ENCODE results near the gene AZU1. TPM values are rescaled to one million over a fixed set of nuclear protein-coding genes. Genes with fewer than 3 reads are reported as not detected.

Gene AZU1
- total RNA-seq, 1 experiment from 2014 or later = not detected

DNA sequence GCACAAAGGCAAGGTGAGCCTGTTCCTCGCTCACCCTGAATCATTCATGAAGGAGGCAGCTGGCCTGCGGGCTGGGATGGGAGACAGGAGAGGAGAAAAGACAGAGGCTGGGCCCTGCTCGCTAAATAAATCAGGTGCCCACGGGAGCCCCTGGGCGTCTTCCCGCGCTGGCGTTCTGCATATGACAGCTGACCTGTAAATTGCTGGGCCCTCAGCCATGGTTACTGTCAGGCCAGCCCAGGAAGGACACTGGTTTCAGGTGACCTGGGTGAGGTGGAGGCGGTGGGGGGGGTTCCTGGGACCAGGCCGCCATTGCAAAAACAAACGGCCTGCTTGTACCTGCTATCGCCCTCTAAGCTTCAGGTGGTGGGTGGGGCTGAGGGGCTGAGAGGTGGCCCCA, 33.8 kb upstream of the AZU1 start:
- ChIA-PET CTCF (no interaction called here), POLR2A (no interaction called here), RAD21 (ENCODE audit: low non-redundant PET in 1 of 2, low total read pairs in 2 of 2, uncharacterized antibody in 2 of 2, unreplicated experiment in 2 of 2) (no interaction called here)
- no peaks in the 10 kb centered on the region for H3K27me3 ChIP-seq (ENCODE audit: insufficient read depth, low read length)
- H3K9ac ChIP-seq (ENCODE audit: low read length) = no peak overlapping the region
- DNase-seq (ENCODE audit: low read depth, low spot score) = no peak
- no peaks in the 10 kb centered on the region for H3K9me3 ChIP-seq (ENCODE audit: control insufficient read depth in 1 of 2, insufficient read depth in 1 of 2, low read depth in 1 of 2, low read length in 2 of 2)
- H2AFZ ChIP-seq (ENCODE audit: low read depth, low read length, poor library complexity, severe bottlenecking) = no peak overlapping the region
- intact Hi-C loops (cut with micrococcal nuclease) = loop anchor here (10.0 kb wide), 1 partner anchor 451 kb away; the partner anchor contains the start of genes ATP5F1D and MIDN
- peaks cover 0 to 6% of the 10 kb centered on the region in 2 experiments; a peak in 1 of 4 replicates for H3K36me3 ChIP-seq (ENCODE audit: control insufficient read depth in 1 of 2, insufficient read depth in 2 of 2, low read length in 2 of 2)
- ATAC-seq = no peak
- H3K4me2 ChIP-seq (ENCODE audit: low read length) = no peak overlapping the region
- peaks cover 10% of the 10 kb centered on the region for H3K79me2 ChIP-seq (ENCODE audit: insufficient read depth, low read length)
- H3K4me1 ChIP-seq (ENCODE audit: control insufficient read depth in 1 of 2, insufficient read depth in 2 of 2, low read length in 2 of 2) = peaks cover 0 to 8% of the 10 kb centered on the region in 2 experiments; a peak in 1 of 4 replicates
- no peak overlapping the region for H3K27ac ChIP-seq (ENCODE audit: low read depth, low read length)
- H4K20me1 ChIP-seq (ENCODE audit: insufficient read depth) = peaks cover 2% of the 10 kb centered on the region; the same call in 1 of the 2 replicates
- no peaks in the 10 kb centered on the region for H3K9me2 ChIP-seq (ENCODE audit: insufficient read depth)
- no peak overlapping the region for H3K4me3 ChIP-seq (replicated peaks in 1 of 2; ENCODE audit: low read depth in 1 of 2, low read length in 2 of 2)
- TF ChIP-seq SIN3A (IDR thresholded peaks at IDR 0.05; ENCODE audit: low read depth) = no peak
- TF ChIP-seq ELF1 (IDR thresholded peaks at IDR 0.05; ENCODE audit: borderline replicate concordance, low read depth) = no peak
- TF ChIP-seq SP1 (IDR thresholded peaks at IDR 0.05; ENCODE audit: low read depth) = no peak
- TF ChIP-seq, protein P1, sequence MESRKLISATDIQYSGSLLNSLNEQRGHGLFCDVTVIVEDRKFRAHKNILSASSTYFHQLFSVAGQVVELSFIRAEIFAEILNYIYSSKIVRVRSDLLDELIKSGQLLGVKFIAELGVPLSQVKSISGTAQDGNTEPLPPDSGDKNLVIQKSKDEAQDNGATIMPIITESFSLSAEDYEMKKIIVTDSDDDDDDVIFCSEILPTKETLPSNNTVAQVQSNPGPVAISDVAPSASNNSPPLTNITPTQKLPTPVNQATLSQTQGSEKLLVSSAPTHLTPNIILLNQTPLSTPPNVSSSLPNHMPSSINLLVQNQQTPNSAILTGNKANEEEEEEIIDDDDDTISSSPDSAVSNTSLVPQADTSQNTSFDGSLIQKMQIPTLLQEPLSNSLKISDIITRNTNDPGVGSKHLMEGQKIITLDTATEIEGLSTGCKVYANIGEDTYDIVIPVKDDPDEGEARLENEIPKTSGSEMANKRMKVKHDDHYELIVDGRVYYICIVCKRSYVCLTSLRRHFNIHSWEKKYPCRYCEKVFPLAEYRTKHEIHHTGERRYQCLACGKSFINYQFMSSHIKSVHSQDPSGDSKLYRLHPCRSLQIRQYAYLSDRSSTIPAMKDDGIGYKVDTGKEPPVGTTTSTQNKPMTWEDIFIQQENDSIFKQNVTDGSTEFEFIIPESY (IDR thresholded peaks at IDR 0.05; ENCODE audit: extremely low read depth, insufficient replicate concordance, low read length) = no peak
- no peak for TF ChIP-seq TCF7L2 (IDR thresholded peaks at IDR 0.05; ENCODE audit: borderline replicate concordance, extremely low read depth, insufficient read depth, insufficient read length)
- TF ChIP-seq POLR2A (IDR thresholded peaks at IDR 0.05; ENCODE audit: borderline replicate concordance, extremely low read depth, insufficient read depth, insufficient read length) = no peak
- TF ChIP-seq, protein P2, sequence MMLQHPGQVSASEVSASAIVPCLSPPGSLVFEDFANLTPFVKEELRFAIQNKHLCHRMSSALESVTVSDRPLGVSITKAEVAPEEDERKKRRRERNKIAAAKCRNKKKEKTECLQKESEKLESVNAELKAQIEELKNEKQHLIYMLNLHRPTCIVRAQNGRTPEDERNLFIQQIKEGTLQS (IDR thresholded peaks at IDR 0.05) = no peak
- no peak for TF ChIP-seq FOSL1 (IDR thresholded peaks at IDR 0.05; ENCODE audit: low read depth)
- no peak for TF ChIP-seq ZFX (IDR thresholded peaks at IDR 0.05)
- no peak for TF ChIP-seq EZH2phosphoT487 (IDR thresholded peaks at IDR 0.05; ENCODE audit: borderline replicate concordance)
- TF ChIP-seq JUND (IDR thresholded peaks at IDR 0.05) = no peak
- TF ChIP-seq, protein P3, sequence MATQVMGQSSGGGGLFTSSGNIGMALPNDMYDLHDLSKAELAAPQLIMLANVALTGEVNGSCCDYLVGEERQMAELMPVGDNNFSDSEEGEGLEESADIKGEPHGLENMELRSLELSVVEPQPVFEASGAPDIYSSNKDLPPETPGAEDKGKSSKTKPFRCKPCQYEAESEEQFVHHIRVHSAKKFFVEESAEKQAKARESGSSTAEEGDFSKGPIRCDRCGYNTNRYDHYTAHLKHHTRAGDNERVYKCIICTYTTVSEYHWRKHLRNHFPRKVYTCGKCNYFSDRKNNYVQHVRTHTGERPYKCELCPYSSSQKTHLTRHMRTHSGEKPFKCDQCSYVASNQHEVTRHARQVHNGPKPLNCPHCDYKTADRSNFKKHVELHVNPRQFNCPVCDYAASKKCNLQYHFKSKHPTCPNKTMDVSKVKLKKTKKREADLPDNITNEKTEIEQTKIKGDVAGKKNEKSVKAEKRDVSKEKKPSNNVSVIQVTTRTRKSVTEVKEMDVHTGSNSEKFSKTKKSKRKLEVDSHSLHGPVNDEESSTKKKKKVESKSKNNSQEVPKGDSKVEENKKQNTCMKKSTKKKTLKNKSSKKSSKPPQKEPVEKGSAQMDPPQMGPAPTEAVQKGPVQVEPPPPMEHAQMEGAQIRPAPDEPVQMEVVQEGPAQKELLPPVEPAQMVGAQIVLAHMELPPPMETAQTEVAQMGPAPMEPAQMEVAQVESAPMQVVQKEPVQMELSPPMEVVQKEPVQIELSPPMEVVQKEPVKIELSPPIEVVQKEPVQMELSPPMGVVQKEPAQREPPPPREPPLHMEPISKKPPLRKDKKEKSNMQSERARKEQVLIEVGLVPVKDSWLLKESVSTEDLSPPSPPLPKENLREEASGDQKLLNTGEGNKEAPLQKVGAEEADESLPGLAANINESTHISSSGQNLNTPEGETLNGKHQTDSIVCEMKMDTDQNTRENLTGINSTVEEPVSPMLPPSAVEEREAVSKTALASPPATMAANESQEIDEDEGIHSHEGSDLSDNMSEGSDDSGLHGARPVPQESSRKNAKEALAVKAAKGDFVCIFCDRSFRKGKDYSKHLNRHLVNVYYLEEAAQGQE (IDR thresholded peaks at IDR 0.05; ENCODE audit: low read depth) = no peak
- no peak for TF ChIP-seq RAD21 (IDR thresholded peaks at IDR 0.05; ENCODE audit: low read depth)
- TF ChIP-seq, protein P4, sequence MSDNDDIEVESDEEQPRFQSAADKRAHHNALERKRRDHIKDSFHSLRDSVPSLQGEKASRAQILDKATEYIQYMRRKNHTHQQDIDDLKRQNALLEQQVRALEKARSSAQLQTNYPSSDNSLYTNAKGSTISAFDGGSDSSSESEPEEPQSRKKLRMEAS (IDR thresholded peaks at IDR 0.05) = no peak
- no peak for TF ChIP-seq YY1 (IDR thresholded peaks at IDR 0.05; ENCODE audit: extremely low read depth, insufficient replicate concordance, low read depth, low read length)
- no peak for TF ChIP-seq EZH2 (IDR thresholded peaks at IDR 0.05)
- TF ChIP-seq, protein P5, sequence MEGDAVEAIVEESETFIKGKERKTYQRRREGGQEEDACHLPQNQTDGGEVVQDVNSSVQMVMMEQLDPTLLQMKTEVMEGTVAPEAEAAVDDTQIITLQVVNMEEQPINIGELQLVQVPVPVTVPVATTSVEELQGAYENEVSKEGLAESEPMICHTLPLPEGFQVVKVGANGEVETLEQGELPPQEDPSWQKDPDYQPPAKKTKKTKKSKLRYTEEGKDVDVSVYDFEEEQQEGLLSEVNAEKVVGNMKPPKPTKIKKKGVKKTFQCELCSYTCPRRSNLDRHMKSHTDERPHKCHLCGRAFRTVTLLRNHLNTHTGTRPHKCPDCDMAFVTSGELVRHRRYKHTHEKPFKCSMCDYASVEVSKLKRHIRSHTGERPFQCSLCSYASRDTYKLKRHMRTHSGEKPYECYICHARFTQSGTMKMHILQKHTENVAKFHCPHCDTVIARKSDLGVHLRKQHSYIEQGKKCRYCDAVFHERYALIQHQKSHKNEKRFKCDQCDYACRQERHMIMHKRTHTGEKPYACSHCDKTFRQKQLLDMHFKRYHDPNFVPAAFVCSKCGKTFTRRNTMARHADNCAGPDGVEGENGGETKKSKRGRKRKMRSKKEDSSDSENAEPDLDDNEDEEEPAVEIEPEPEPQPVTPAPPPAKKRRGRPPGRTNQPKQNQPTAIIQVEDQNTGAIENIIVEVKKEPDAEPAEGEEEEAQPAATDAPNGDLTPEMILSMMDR (IDR thresholded peaks at IDR 0.05 in 2 of 3, conservative IDR thresholded peaks at IDR 0.05 in 1 of 3; ENCODE audit: borderline replicate concordance in 1 of 3, insufficient read depth in 1 of 3, low read depth in 2 of 3, low read length in 2 of 3) = no peak
- TF ChIP-seq EGR1 (IDR thresholded peaks at IDR 0.05; ENCODE audit: low read depth) = no peak
- no peak for TF ChIP-seq CBX3 (IDR thresholded peaks at IDR 0.05; ENCODE audit: low read depth)
- TF ChIP-seq CEBPB (IDR thresholded peaks at IDR 0.05; ENCODE audit: low read depth) = no peak
- no TSS peak for BruUV-seq (replicated peaks)

Measured in HCT116 (cell line).